Ectodermal cell (in vitro differentiated cells): ENCODE data around the gene TIMD4.
"Not testable (repeated sequence)": the region's sequence is repeated elsewhere in the genome, so short reads cannot be mapped to it uniquely, and the experiment has no call there.

Experiments used
- H3K27ac ChIP-seq: 2 replicates; pipeline ENCODE4 v1.7.0; 2013; ENCODE audit warnings: mild to moderate bottlenecking, low read depth, low read length; ENCODE audit not compliant: insufficient read depth, poor library complexity, severe bottlenecking
- H3K27me3 ChIP-seq: 2 replicates; pipeline ENCODE4 v1.7.0; 2013; ENCODE audit warnings: mild to moderate bottlenecking, low read length; ENCODE audit not compliant: insufficient read depth, control insufficient read depth, poor library complexity, severe bottlenecking
- H3K36me3 ChIP-seq: one replicate; pipeline ENCODE4 v1.7.0; 2013; ENCODE audit warnings: low read length; ENCODE audit not compliant: control insufficient read depth, insufficient read depth
- H3K4me1 ChIP-seq: one replicate; pipeline ENCODE4 v1.7.0; 2013; ENCODE audit warnings: low read length; ENCODE audit not compliant: control insufficient read depth, insufficient read depth
- H3K4me3 ChIP-seq: 2 replicates; pipeline ENCODE4 v1.7.0; 2013; ENCODE audit warnings: low read depth, low read length, control low read depth; ENCODE audit not compliant: insufficient read depth
- H3K9me3 ChIP-seq: 2 replicates; pipeline ENCODE4 v1.7.0; 2013; ENCODE audit warnings: mild to moderate bottlenecking, low read length, moderate library complexity; ENCODE audit not compliant: control insufficient read depth
- WGBS, 2 experiments: methylation state at CpG; one replicate each; pipeline ENCODE4 v1.1.7; 2013; ENCODE audit warnings: missing lambda C conversion rate in 2 of 2; 5-methylcytosine and 5-hydroxymethylcytosine counted together

TIMD4 gene

GRCh38 chr5:156956321-156956720 is 6.7 kb downstream of the TIMD4 start:
- Histone ChIP-seq H3K4me3 (no peak overlapping the region), H3K4me1 (peaks cover 3% of the 10 kb centered on the region), H3K9me3 (no peaks in the 10 kb centered on the region), H3K27ac (no peak overlapping the region), H3K27me3 (no peaks in the 10 kb centered on the region), H3K36me3 (no peaks in the 10 kb centered on the region)

DNA sequence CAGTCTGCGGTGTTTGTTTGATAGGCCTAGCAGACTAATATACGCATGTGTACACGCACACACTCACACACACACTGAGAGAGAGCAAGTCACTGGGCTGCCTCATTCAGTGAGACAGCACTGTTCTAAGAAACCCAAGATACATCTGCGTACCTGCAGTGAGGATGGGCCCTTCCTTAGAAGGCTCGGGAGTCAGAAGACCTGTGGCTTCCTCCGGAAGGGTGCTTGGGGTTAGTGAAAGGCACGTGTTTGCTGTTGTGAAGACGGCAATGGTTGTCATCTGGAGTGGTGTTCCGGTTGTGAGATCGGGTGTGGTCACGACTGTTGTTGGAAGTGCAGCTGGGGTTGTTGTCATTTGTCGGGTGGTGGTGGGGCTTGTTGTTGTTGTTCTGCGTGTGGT is 11.7 kb downstream of the TIMD4 start:
- no peaks in the 10 kb centered on the region for H3K27me3 ChIP-seq
- no peaks in the 10 kb centered on the region for H3K36me3 ChIP-seq
- 95 to 96% methylated on average over 13 of the region's 13 CpGs for WGBS, 2 experiments
- no peaks in the 10 kb centered on the region for H3K9me3 ChIP-seq
- H3K27ac ChIP-seq: no peak overlapping the region
- no peaks in the 10 kb centered on the region for H3K4me1 ChIP-seq
- no peak overlapping the region for H3K4me3 ChIP-seq

GRCh38 chr5:156950716-156951115 is 12.3 kb downstream of the TIMD4 start:
- no peak overlapping the region for H3K27ac ChIP-seq
- no peaks in the 10 kb centered on the region for H3K36me3 ChIP-seq
- no peak overlapping the region for H3K4me3 ChIP-seq
- no peaks in the 10 kb centered on the region for H3K27me3 ChIP-seq
- WGBS, 2 experiments: 59 to 75% methylated on average over 2 of the region's 3 CpGs
- no peaks in the 10 kb centered on the region for H3K4me1 ChIP-seq
- no peaks in the 10 kb centered on the region for H3K9me3 ChIP-seq

DNA sequence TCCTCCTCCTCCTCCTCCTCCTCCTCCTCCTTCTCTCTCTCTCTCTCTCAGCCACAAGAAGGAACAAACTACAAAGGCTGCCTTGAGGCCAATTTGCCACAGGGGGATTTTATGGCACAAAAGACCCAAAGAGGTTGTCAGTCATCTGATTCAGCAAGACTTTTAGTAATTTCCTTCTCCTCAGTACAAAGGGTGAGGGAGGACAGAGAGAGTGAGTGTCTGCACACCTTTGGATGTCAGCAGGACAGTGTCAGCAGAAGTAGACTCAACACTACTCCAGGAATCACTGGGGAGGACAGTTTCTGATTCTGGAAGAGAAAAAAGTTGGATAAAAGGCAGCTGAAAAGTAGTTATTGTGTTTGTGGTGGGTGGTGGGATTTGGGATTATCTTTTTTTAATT is 13.6 kb downstream of the TIMD4 start:
- no peak overlapping the region for H3K4me3 ChIP-seq
- H3K27me3 ChIP-seq: no peaks in the 10 kb centered on the region
- peak overlapping the region; percentile 26 for H3K27ac ChIP-seq
- H3K4me1 ChIP-seq: no peaks in the 10 kb centered on the region
- H3K36me3 ChIP-seq: no peaks in the 10 kb centered on the region
- no peaks in the 10 kb centered on the region for H3K9me3 ChIP-seq

GRCh38 chr5:156947925-156948324 is 15.1 kb downstream of the TIMD4 start:
- 91% methylated on average over 3 of the region's 3 CpGs for WGBS, 2 experiments
- H3K27me3 ChIP-seq: no peaks in the 10 kb centered on the region
- H3K27ac ChIP-seq: no peak overlapping the region
- no peaks in the 10 kb centered on the region for H3K9me3 ChIP-seq
- H3K4me1 ChIP-seq: no peaks in the 10 kb centered on the region
- no peak overlapping the region for H3K4me3 ChIP-seq
- H3K36me3 ChIP-seq: no peaks in the 10 kb centered on the region

GRCh38 chr5:156942064-156942463 is 21.0 kb downstream of the TIMD4 start:
- Histone ChIP-seq H3K4me1 (no peaks in the 10 kb centered on the region), H3K36me3 (no peaks in the 10 kb centered on the region), H3K27ac (no peak overlapping the region), H3K4me3 (no peak overlapping the region), H3K27me3 (no peaks in the 10 kb centered on the region), H3K9me3 (no peaks in the 10 kb centered on the region)
- 55 to 59% methylated on average over 2 of the region's 2 CpGs for WGBS, 2 experiments

- not testable (repeated sequence) for H3K27me3 ChIP-seq, H3K9me3 ChIP-seq, H3K36me3 ChIP-seq, H3K4me3 ChIP-seq, H3K4me1 ChIP-seq, H3K27ac ChIP-seq
- WGBS, 2 experiments: 95% methylated on average over 28 of the region's 28 CpGs
Measured at GRCh38 chr5:156940462-156940861, 22.6 kb downstream of the TIMD4 start.

GRCh38 chr5:156936972-156937371 is 26.1 kb downstream of the TIMD4 start:
- Histone ChIP-seq H3K27me3 (no peaks in the 10 kb centered on the region), H3K36me3 (no peaks in the 10 kb centered on the region), H3K9me3 (no peaks in the 10 kb centered on the region), H3K4me3 (no peak overlapping the region), H3K4me1 (no peaks in the 10 kb centered on the region), H3K27ac (no peak overlapping the region)
- WGBS, 2 experiments: 86 to 89% methylated on average over 1 of the region's 2 CpGs

GRCh38 chr5:156934450-156935211 is 28.4 kb downstream of the TIMD4 start:
- H3K36me3 ChIP-seq: no peaks in the 10 kb centered on the region
- WGBS, 2 experiments: 75 to 76% methylated on average over 8 to 9 of the region's 9 CpGs
- no peaks in the 10 kb centered on the region for H3K9me3 ChIP-seq
- no peak overlapping the region for H3K27ac ChIP-seq
- no peaks in the 10 kb centered on the region for H3K27me3 ChIP-seq
- H3K4me1 ChIP-seq: no peaks in the 10 kb centered on the region
- no peak overlapping the region for H3K4me3 ChIP-seq

DNA sequence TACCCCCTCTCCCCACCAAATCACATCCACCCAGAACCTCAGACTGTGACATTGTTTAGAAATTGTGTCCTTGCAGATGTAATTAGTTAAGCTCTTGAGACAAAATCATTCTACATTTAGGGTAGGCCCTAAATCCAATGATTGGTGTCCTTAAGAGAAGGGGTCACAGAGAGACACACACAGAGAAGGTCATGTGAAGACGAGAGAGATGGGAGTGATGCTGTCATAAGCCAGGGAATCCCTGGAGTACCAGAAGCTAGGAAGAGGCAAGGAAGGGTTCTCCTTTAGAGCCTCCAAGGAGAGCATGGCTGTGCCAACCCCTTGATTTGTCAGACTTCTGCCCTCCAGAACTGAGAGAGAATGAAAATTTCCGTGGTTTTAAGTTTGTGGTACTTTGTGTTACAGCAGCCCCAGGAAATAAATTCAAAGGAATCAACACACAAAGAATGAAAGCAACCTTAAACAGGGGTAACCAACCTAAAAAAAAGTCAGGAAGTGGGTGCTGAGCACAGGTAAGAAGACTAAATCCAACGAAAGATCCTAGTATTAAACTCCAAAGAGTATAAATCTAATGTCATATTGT is 33.6 kb downstream of the TIMD4 start:
- Histone ChIP-seq H3K27me3 (no peaks in the 10 kb centered on the region), H3K27ac (no peak overlapping the region), H3K36me3 (no peaks in the 10 kb centered on the region), H3K4me1 (no peaks in the 10 kb centered on the region), H3K4me3 (no peak overlapping the region), H3K9me3 (no peaks in the 10 kb centered on the region)
- 86 to 100% methylated on average over 2 to 3 of the region's 3 CpGs for WGBS, 2 experiments
